Upper lobe of left lung (tissue), 6 donors: ENCODE data around the gene NLGN1. TPM values are rescaled to one million over a fixed set of nuclear protein-coding genes. Genes with fewer than 3 reads are reported as not detected.

Experiments
- ATAC-seq, 2 donors: fragments of 200-7000 bp; cut with Tn5 transposase; one replicate each; pipeline ENCODE4 v1.9.1; 2022; ENCODE audit warnings: mild to moderate bottlenecking in 2 of 2, moderate library complexity in 2 of 2; ENCODE audit not compliant: low FRiP score in 2 of 2
- DNase-seq, 2 donors: peaks; one replicate each; pipeline ENCODE4 v3.0.0-alpha.2; 2019 to 2020
- H3K27ac ChIP-seq, 4 donors: fragments of 200-600 bp; sonication (generic); one replicate each; pipeline ENCODE4 v1.5.1; 2016 to 2019
- H3K27me3 ChIP-seq, 4 donors: fragments of 200-600 bp; sonication (generic); one replicate each; pipeline ENCODE4 v1.5.1; 2017 to 2019
- H3K36me3 ChIP-seq, 4 donors: fragments of 200-600 bp; sonication (generic); one replicate each; pipeline ENCODE4 v1.5.1; 2016 to 2019
- H3K4me1 ChIP-seq, 4 donors: fragments of 200-600 bp; sonication (generic); one replicate each; pipeline ENCODE4 v1.5.1; 2018 to 2019
- H3K4me3 ChIP-seq, 4 donors: fragments of 200-600 bp; sonication (generic); one replicate each; pipeline ENCODE4 v1.5.1; 2017 to 2019; ENCODE audit warnings: mild to moderate bottlenecking in 2 of 4, moderate library complexity in 1 of 4
- H3K9me3 ChIP-seq, 4 donors: fragments of 200-600 bp; sonication (generic); one replicate each; pipeline ENCODE4 v1.5.1; 2018 to 2019
- CTCF ChIP-seq, 6 experiments: fragments of 450-650 bp in 4 of 6; fragments of 200-600 bp in 2 of 6; sonication (generic) in 2 of 6; IDR thresholded peaks; one replicate each; pipeline ENCODE4 v1.5.1; 2016 to 2019; ENCODE audit warnings: antibody characterized with exemption in 6 of 6
- EP300 ChIP-seq, 4 donors: sonication (generic); formaldehyde crosslinking; IDR thresholded peaks; one replicate each; pipeline ENCODE4 v1.5.1; 2017; ENCODE audit warnings: antibody characterized with exemption in 4 of 4, control low read depth in 2 of 4
- POLR2A ChIP-seq, 4 donors: fragments of 450-650 bp; IDR thresholded peaks; one replicate each; pipeline ENCODE4 v1.5.1; 2016 to 2017; ENCODE audit warnings: antibody characterized with exemption in 4 of 4, mild to moderate bottlenecking in 2 of 4
- POLR2AphosphoS5 ChIP-seq, 2 donors: sonication (generic); formaldehyde crosslinking; IDR thresholded peaks; one replicate each; pipeline ENCODE4 v1.5.1; 2017; ENCODE audit warnings: antibody characterized with exemption in 2 of 2
- WGBS, 2 donors: methylation state at CpG; one replicate each; pipeline ENCODE4 v1.1.5; 2017 to 2018; 5-methylcytosine and 5-hydroxymethylcytosine counted together
- total RNA-seq, 6 donors: library from RNA; depleted of rRNA in 4 of 6; stranded (reverse); fragments of >200 nt in 4 of 6; gene quantifications; one replicate each; pipeline versions ENCODE4 v1.1.0 to v1.2.1, GENCODE V29; 2016 to 2021
- donor health status: DM: no; HTN: no; CAD: no; lungs with moderate emphysema.
- donor health status: DM: no; HTN: yes; CAD: no; lungs with severe emphysema.

Gene NLGN1
- total RNA-seq, 6 donors from 2014 or later = under 0.01 to 3.5 (median 1.9) TPM

GRCh38 chr3:174315225-174315624 lies 917.7 kb downstream of the NLGN1 start:
- Histone ChIP-seq H3K4me3 (no peak overlapping the region), H3K9me3 (no peaks in the 10 kb centered on the region), H3K27ac (no peak overlapping the region), H3K36me3 (no peaks in the 10 kb centered on the region), H3K27me3 (no peaks in the 10 kb centered on the region), H3K4me1 (no peaks in the 10 kb centered on the region)
- no peak for DNase-seq
- 67 to 72% methylated on average over 2 of the region's 2 CpGs for WGBS, 2 donors
- no peak for ATAC-seq
- TF ChIP-seq CTCF (IDR thresholded peaks at IDR 0.05) (no peak), POLR2AphosphoS5 (IDR thresholded peaks at IDR 0.05) (no peak), POLR2A (IDR thresholded peaks at IDR 0.05) (no peak), EP300 (IDR thresholded peaks at IDR 0.05) (no peak)

- Histone ChIP-seq H3K27ac (no peak overlapping the region), H3K4me3 (no peak overlapping the region), H3K27me3 (no peaks in the 10 kb centered on the region), H3K9me3 (peaks cover 0 to 8% (median 0%) of the 10 kb centered on the region in 4 donors), H3K36me3 (no peaks in the 10 kb centered on the region), H3K4me1 (no peaks in the 10 kb centered on the region)
- 73 to 84% methylated on average over 1 of the region's 1 CpG for WGBS, 2 donors
- ATAC-seq (no peak), DNase-seq (no peak)
- TF ChIP-seq EP300 (IDR thresholded peaks at IDR 0.05) = no peak
- no peak for TF ChIP-seq CTCF (IDR thresholded peaks at IDR 0.05)
- no peak for TF ChIP-seq POLR2AphosphoS5 (IDR thresholded peaks at IDR 0.05)
- TF ChIP-seq POLR2A (IDR thresholded peaks at IDR 0.05) = no peak
These were observed 919.5 kb downstream of the NLGN1 start for GRCh38 chr3:174317005-174317404.

GRCh38 chr3:174318181-174318580 lies 920.6 kb downstream of the NLGN1 start:
- Histone ChIP-seq H3K4me3 (no peak overlapping the region), H3K4me1 (no peaks in the 10 kb centered on the region), H3K36me3 (no peaks in the 10 kb centered on the region), H3K27me3 (no peaks in the 10 kb centered on the region), H3K27ac (no peak overlapping the region), H3K9me3 (peaks cover 0 to 8% (median 0%) of the 10 kb centered on the region in 4 donors)
- DNase-seq (no peak), ATAC-seq (no peak)
- 93 to 94% methylated on average over 4 of the region's 4 CpGs for WGBS, 2 donors
- TF ChIP-seq POLR2A (IDR thresholded peaks at IDR 0.05) = no peak
- no peak for TF ChIP-seq POLR2AphosphoS5 (IDR thresholded peaks at IDR 0.05)
- TF ChIP-seq EP300 (IDR thresholded peaks at IDR 0.05) = no peak
- TF ChIP-seq CTCF (IDR thresholded peaks at IDR 0.05) = no peak

- H3K4me1 ChIP-seq = no peaks in the 10 kb centered on the region
- WGBS, 2 donors = 54 to 61% methylated on average over 1 of the region's 1 CpG
These were observed 924.0 kb downstream of the NLGN1 start for GRCh38 chr3:174321548-174321947.

More at GRCh38 chr3:174321548-174321947, 924.0 kb downstream of the NLGN1 start:
- Histone ChIP-seq H3K27ac (no peak overlapping the region), H3K36me3 (no peaks in the 10 kb centered on the region), H3K27me3 (no peaks in the 10 kb centered on the region), H3K4me3 (no peak overlapping the region), H3K9me3 (peaks cover 0 to 8% (median 0%) of the 10 kb centered on the region in 4 donors)
- ATAC-seq (no peak), DNase-seq (no peak)
- no peak for TF ChIP-seq POLR2A (IDR thresholded peaks at IDR 0.05)
- TF ChIP-seq CTCF (IDR thresholded peaks at IDR 0.05) = no peak
- TF ChIP-seq EP300 (IDR thresholded peaks at IDR 0.05) = no peak
- no peak for TF ChIP-seq POLR2AphosphoS5 (IDR thresholded peaks at IDR 0.05)
